Natural killer cell (primary cell): Measurements from ENCODE around the gene CNNM3. TPM values are rescaled to one million over a fixed set of nuclear protein-coding genes. Genes with fewer than 3 reads are reported as not detected.
A peak's percentile ranks its signal among the peaks of the same experiment; 100 is the strongest.

Source experiments
- ATAC-seq, 3 donors: fragments of 150-1000 bp in 2 of 3; fragments of 200-7000 bp in 1 of 3; cut with Tn5 transposase; 1 replicate in 1 of 3; 2 replicates in 2 of 3; pipeline ENCODE4 v1.10.0; 2021; ENCODE audit warnings: mild to moderate bottlenecking in 2 of 3, moderate library complexity in 2 of 3
- DNase-seq, 2 donors: peaks; one replicate each; pipeline versions ENCODE4 v3.0.0 to v3.0.0-alpha.2; 2013 to 2021; ENCODE audit warnings: mixed read lengths in 1 of 2
- H3K27ac ChIP-seq: one replicate; pipeline ENCODE4 v1.5.1; 2013; ENCODE audit warnings: mild to moderate bottlenecking, low read length
- H3K27me3 ChIP-seq: one replicate; pipeline ENCODE4 v1.6.1; 2013; ENCODE audit warnings: low read length; ENCODE audit not compliant: control insufficient read depth, insufficient read depth
- H3K36me3 ChIP-seq: one replicate; pipeline ENCODE4 v1.6.1; 2013; ENCODE audit warnings: low read length; ENCODE audit not compliant: control insufficient read depth, insufficient read depth
- H3K4me1 ChIP-seq: one replicate; pipeline ENCODE4 v1.6.1; 2013; ENCODE audit warnings: low read length; ENCODE audit not compliant: control insufficient read depth, insufficient read depth
- H3K4me3 ChIP-seq: one replicate; pipeline ENCODE4 v1.5.1; 2013; ENCODE audit warnings: low read length
- H3K9me3 ChIP-seq: one replicate; pipeline ENCODE4 v1.6.1; 2013; ENCODE audit warnings: low read length; ENCODE audit not compliant: control insufficient read depth, insufficient read depth
- H3K27ac Mint-ChIP-seq, 2 donors: one replicate each; pipeline ENCODE4 v1.8.0; 2022; ENCODE audit warnings: mild to moderate bottlenecking in 2 of 2, mixed read lengths in 2 of 2, moderate library complexity in 1 of 2
- H3K27me3 Mint-ChIP-seq, 2 donors: one replicate each; pipeline ENCODE4 v1.8.0; 2022; ENCODE audit warnings: low read depth in 2 of 2, mixed read lengths in 2 of 2
- H3K36me3 Mint-ChIP-seq: one replicate; pipeline ENCODE4 v1.8.0; 2022; ENCODE audit warnings: mixed read lengths
- H3K4me1 Mint-ChIP-seq, 2 donors: one replicate each; pipeline ENCODE4 v1.8.0; 2022; ENCODE audit warnings: mixed read lengths in 2 of 2
- H3K4me3 Mint-ChIP-seq: one replicate; pipeline ENCODE4 v1.8.0; 2022; ENCODE audit warnings: mild to moderate bottlenecking, moderate library complexity, mixed read lengths
- H3K9me3 Mint-ChIP-seq, 2 donors: one replicate each; pipeline ENCODE4 v1.8.0; 2022; ENCODE audit warnings: mixed read lengths in 2 of 2
- CTCF ChIP-seq: fragments of 200-600 bp; IDR thresholded peaks from one replicate; pipeline ENCODE4 v1.8.0; 2022; ENCODE audit warnings: antibody characterized with exemption
- WGBS: methylation state at CpG from one replicate; pipeline ENCODE4 v1.1.7; 2013; ENCODE audit warnings: missing lambda C conversion rate; ENCODE audit not compliant: insufficient coverage; 5-methylcytosine and 5-hydroxymethylcytosine counted together
- intact Hi-C: fragments of 100-400 bp; cut with micrococcal nuclease; formaldehyde crosslinking; loops from one replicate; pipeline ENCODE4 v1.14.2; 2022
- total RNA-seq, 4 donors: library from RNA; stranded (reverse); fragments of 120-200 nt in 1 of 4; gene quantifications; one replicate each; pipeline versions ENCODE4 v1.2.3 to v1.2.4, GENCODE V29; 2013 to 2022

Gene CNNM3
- total RNA-seq, 3 donors from 2014 or later (not counting 1 experiment from before 2014, with no cell fraction given): 33.8 to 55.2 (median 45.6) TPM

DNA sequence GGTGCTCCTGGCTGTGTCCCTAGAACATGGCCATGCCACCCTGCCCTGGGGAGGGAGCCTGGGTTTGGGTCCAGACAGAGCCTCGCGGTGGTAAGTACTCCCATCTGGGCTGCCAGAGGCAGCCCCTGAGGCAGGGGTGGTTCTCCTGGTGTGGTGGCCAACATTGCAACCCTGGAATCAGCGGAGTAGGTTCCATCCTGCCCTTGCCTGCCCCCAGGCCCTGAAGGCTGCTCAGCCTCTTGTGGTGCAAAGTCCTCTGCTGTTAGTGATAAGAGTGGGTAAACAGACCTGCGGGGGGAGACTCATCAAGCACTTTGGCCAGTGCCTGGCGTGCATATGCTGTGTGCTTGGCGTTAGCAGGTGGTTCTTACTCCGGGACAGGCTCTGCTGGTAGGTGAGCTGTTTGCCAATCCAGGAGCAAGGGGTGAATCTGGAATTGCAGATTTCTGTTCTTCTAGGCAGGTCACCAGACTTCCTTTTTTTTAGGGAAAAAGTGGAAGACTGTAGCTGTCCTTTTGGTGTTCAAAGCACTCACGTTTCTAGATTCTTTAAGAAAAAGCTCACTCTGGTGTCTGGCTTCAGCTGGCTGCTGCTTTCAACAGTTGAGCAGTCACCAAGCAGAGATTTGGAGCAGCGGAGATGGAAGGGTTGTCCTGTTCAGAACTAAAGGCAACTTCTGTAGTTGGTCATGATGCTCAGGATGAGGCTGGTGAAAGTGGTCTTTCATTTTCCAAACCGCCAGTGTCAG, 3.2 kb downstream of the CNNM3 start:
- no peaks in the 10 kb centered on the region for H3K9me3 ChIP-seq
- H3K27me3 Mint-ChIP-seq: no peaks in the 10 kb centered on the region
- peaks cover 58 to 61% of the 10 kb centered on the region in 2 donors for H3K4me1 Mint-ChIP-seq
- H3K27me3 ChIP-seq: no peaks in the 10 kb centered on the region
- intact Hi-C loops: loop anchor here (5.0 kb wide), 2 partner anchors 38 to 143 kb away; partner anchors contain the start of gene ANKRD39
- peak overlapping the region in 1 of 2 donors; percentile 63 for H3K27ac Mint-ChIP-seq
- peaks cover 46% of the 10 kb centered on the region for H3K4me1 ChIP-seq
- DNase-seq (no peak), ATAC-seq (no peak)
- 84% methylated on average over 10 of the region's 10 CpGs for WGBS
- no peaks in the 10 kb centered on the region for H3K9me3 Mint-ChIP-seq
- H3K36me3 Mint-ChIP-seq: no peaks in the 10 kb centered on the region
- H3K4me3 Mint-ChIP-seq: peak overlapping the region; percentile 88
- no peak overlapping the region for H3K4me3 ChIP-seq
- H3K27ac ChIP-seq: no peak overlapping the region
- peaks cover 17% of the 10 kb centered on the region for H3K36me3 ChIP-seq
- no peak for TF ChIP-seq CTCF

- H3K4me1 Mint-ChIP-seq: peaks cover 55 to 63% of the 10 kb centered on the region in 2 donors
- peaks cover 18% of the 10 kb centered on the region for H3K36me3 ChIP-seq
- intact Hi-C loops: loop anchor here (5.0 kb wide), 2 partner anchors 37 to 142 kb away; partner anchors contain the start of gene ANKRD39
- peaks cover 46% of the 10 kb centered on the region for H3K4me1 ChIP-seq
- H3K27me3 Mint-ChIP-seq: no peaks in the 10 kb centered on the region
- no peak for ATAC-seq
- H3K9me3 ChIP-seq: no peaks in the 10 kb centered on the region
- no peak for TF ChIP-seq CTCF
- no peak overlapping the region for H3K27ac ChIP-seq
- no peaks in the 10 kb centered on the region for H3K9me3 Mint-ChIP-seq
- peak overlapping the region; percentile 10 for H3K4me3 Mint-ChIP-seq
- peak overlapping the region in 1 of 2 donors; percentile 63 for H3K27ac Mint-ChIP-seq
- WGBS: 95% methylated on average over 12 of the region's 12 CpGs
- no peaks in the 10 kb centered on the region for H3K27me3 ChIP-seq
- no peak for DNase-seq
- H3K4me3 ChIP-seq: no peak overlapping the region
- H3K36me3 Mint-ChIP-seq: no peaks in the 10 kb centered on the region
Measured at GRCh38 chr2:96819876-96820511, 3.9 kb downstream of the CNNM3 start.

DNA sequence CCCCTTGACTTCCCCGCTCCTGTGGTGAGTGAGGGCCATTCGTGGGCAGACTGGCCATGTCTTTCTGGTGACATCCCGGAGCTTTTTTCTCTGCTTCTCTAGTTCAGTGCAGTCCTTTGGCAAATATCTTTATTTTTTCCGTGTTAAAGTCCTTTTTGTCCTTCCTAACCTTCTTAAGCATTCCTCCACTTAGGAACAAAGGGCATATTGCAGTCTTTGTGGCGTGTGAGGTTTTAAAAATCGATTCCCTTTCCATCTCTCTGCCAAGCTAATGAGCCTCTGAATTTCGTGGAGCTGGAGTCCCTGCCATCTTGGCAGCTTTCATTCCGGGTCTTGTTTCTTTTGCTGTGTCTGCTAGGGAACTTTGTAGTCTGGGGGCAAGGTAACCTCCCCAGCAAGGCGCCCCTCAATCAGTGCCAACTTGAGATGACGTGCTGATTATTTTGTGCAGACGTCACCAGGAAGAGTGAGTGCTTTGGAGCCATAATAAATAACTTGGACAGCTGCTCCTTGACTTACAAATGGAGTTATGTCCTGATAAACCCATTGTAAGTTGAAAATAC, 5.1 kb downstream of the CNNM3 start:
- peaks cover 49 to 57% of the 10 kb centered on the region in 2 donors for H3K4me1 Mint-ChIP-seq
- no peaks in the 10 kb centered on the region for H3K36me3 Mint-ChIP-seq
- TF ChIP-seq CTCF: no peak
- no peaks in the 10 kb centered on the region for H3K9me3 Mint-ChIP-seq
- DNase-seq: no peak
- H3K27me3 ChIP-seq: no peaks in the 10 kb centered on the region
- H3K27me3 Mint-ChIP-seq: no peaks in the 10 kb centered on the region
- H3K9me3 ChIP-seq: no peaks in the 10 kb centered on the region
- peaks cover 41% of the 10 kb centered on the region for H3K4me1 ChIP-seq
- H3K27ac Mint-ChIP-seq: no peak overlapping the region
- H3K27ac ChIP-seq: no peak overlapping the region
- intact Hi-C loops: no loop called here
- peak overlapping the region; percentile 17 for H3K4me3 Mint-ChIP-seq
- no peak for ATAC-seq
- H3K4me3 ChIP-seq: no peak overlapping the region
- peaks cover 26% of the 10 kb centered on the region for H3K36me3 ChIP-seq
- WGBS: 93% methylated on average over 11 of the region's 11 CpGs
